Panc1 (cell line): Measurements from ENCODE around the gene RAB1B. TPM values are rescaled to one million over a fixed set of nuclear protein-coding genes. Genes with fewer than 3 reads are reported as not detected.

Experiments used
- ATAC-seq: fragments of 200-7000 bp; cut with Tn5 transposase; 2 replicates; pipeline ENCODE4 v1.9.1; 2020; ENCODE audit warnings: mild to moderate bottlenecking, moderate library complexity
- BruUV-seq: library from RNA; stranded (reverse); fragments of 400-500 nt; replicated peaks from 2 replicates; lab custom pipeline; 2021; lab: Mats Ljungman, UMichigan
- CTCF ChIA-PET: fragments of 300-600 bp; sonication (Branson Sonifier 250); formaldehyde crosslinking; loops from one replicate; lab custom pipeline; 2022; ENCODE audit warnings: antibody characterized with exemption; lab: Charles Lee
- POLR2A ChIA-PET: fragments of 300-600 bp; sonication (Branson Sonifier 250); formaldehyde crosslinking; loops from one replicate; lab custom pipeline; 2022; ENCODE audit warnings: antibody characterized with exemption; lab: Charles Lee
- DNase-seq: peaks from one replicate; pipeline ENCODE4 v3.0.0-alpha.2; 2010; ENCODE audit warnings: low read depth, low spot score
- H3K27ac ChIP-seq: 2 replicates; pipeline ENCODE4 v1.5.1; 2011; ENCODE audit warnings: mild to moderate bottlenecking, low read length, inconsistent platforms
- H3K27me3 ChIP-seq: fragments of 200-500 bp; sonication (Bioruptor generic); 2 replicates; pipeline ENCODE4 v1.6.0; 2014; ENCODE audit warnings: low read length, inconsistent platforms; ENCODE audit not compliant: control insufficient read depth, insufficient read depth
- H3K36me3 ChIP-seq: fragments of 200-500 bp; sonication (Bioruptor generic); 2 replicates; pipeline ENCODE4 v1.5.1; 2014; ENCODE audit warnings: inconsistent platforms, mild to moderate bottlenecking, low read length, moderate library complexity; ENCODE audit not compliant: control insufficient read depth, insufficient read depth
- H3K4me1 ChIP-seq: 2 replicates; pipeline ENCODE4 v1.5.1; 2011; ENCODE audit warnings: inconsistent platforms, mild to moderate bottlenecking, low read length, moderate library complexity; ENCODE audit not compliant: control insufficient read depth, insufficient read depth
- H3K4me3 ChIP-seq, 2 experiments: 2 replicates each; pipeline ENCODE4 v1.5.1; 2011 to 2012; ENCODE audit warnings: low read depth in 2 of 2, low read length in 2 of 2, mild to moderate bottlenecking in 2 of 2, inconsistent platforms in 1 of 2, moderate library complexity in 1 of 2
- H3K9me3 ChIP-seq: fragments of 200-500 bp; sonication (Bioruptor generic); 2 replicates; pipeline ENCODE4 v1.5.1; 2014; ENCODE audit warnings: low read depth, mild to moderate bottlenecking, inconsistent platforms, low read length, moderate library complexity; ENCODE audit not compliant: control insufficient read depth, insufficient read depth
- CTCF ChIP-seq: fragments of 450-650 bp; IDR thresholded peaks from 2 replicates; pipeline ENCODE4 v1.5.1; 2017; ENCODE audit warnings: mild to moderate bottlenecking
- POLR2AphosphoS5 ChIP-seq: IDR thresholded peaks from 2 replicates; pipeline ENCODE4 v1.6.1; 2012; ENCODE audit warnings: mild to moderate bottlenecking, low read depth, low read length, moderate library complexity
- REST ChIP-seq, 2 experiments: IDR thresholded peaks; 2 replicates each; pipeline ENCODE4 v1.6.1; 2011 to 2012; ENCODE audit warnings: low read depth in 2 of 2, control low read depth in 1 of 2, low read length in 1 of 2, mild to moderate bottlenecking in 1 of 2, moderate library complexity in 1 of 2; ENCODE audit not compliant: insufficient read depth in 1 of 2
- SIN3A ChIP-seq: IDR thresholded peaks from 2 replicates; pipeline ENCODE4 v1.6.1; 2012; ENCODE audit warnings: low read depth, mild to moderate bottlenecking, low read length, moderate library complexity, borderline replicate concordance; ENCODE audit not compliant: insufficient read depth
- TCF7L2 ChIP-seq: IDR thresholded peaks from 2 replicates; pipeline ENCODE4 v1.6.1; 2011; ENCODE audit warnings: mild to moderate bottlenecking, low read depth, low read length, inconsistent platforms
- in situ Hi-C: cut with HindIII; loops from 2 replicates; pipeline ENCODE4 v1.10.0; 2016; ENCODE audit warnings: low sequenced_read_pairs, low pct_unique_long_range_greater_than_20kb
- intact Hi-C: fragments of 100-400 bp; cut with micrococcal nuclease; formaldehyde crosslinking; loops from one replicate; pipeline ENCODE4 v1.10.0; 2022; ENCODE audit not compliant: unreplicated experiment
- total RNA-seq: library from RNA; stranded (reverse); gene quantifications from one replicate; pipeline ENCODE4 v1.2.1, GENCODE V29; 2021; ENCODE audit not compliant: unreplicated experiment

RAB1B gene
- total RNA-seq, 1 experiment from 2014 or later: 256 TPM

- H3K27me3 ChIP-seq: no peaks in the 10 kb centered on the region
- peaks cover 3% of the 10 kb centered on the region; the same call in 1 of the 2 replicates for H3K4me1 ChIP-seq
- BruUV-seq: no TSS peak
- DNase-seq: no peak
- no peaks in the 10 kb centered on the region for H3K9me3 ChIP-seq
- in situ Hi-C loops: no loop called here
- TF ChIP-seq POLR2AphosphoS5: no peak
- no peak for TF ChIP-seq REST (IDR thresholded peaks at IDR 0.05; ENCODE audit: insufficient read depth in 1 of 2, low read depth in 2 of 2, low read length in 1 of 2)
- no peak for TF ChIP-seq SIN3A
- no peak for TF ChIP-seq TCF7L2
- TF ChIP-seq CTCF: no peak
- ChIA-PET POLR2A (no interaction called here), CTCF (no interaction called here)
- no peaks in the 10 kb centered on the region for H3K36me3 ChIP-seq
- no peak overlapping the region for H3K27ac ChIP-seq
- H3K4me3 ChIP-seq: no peak overlapping the region
- ATAC-seq: no peak
- intact Hi-C loops: no loop called here
Measured at GRCh38 chr11:66294626-66295620, 26.5 kb downstream of the RAB1B start.

GRCh38 chr11:66297610-66298009, 29.2 kb downstream of the RAB1B start:
- Histone ChIP-seq H3K27me3 (no peaks in the 10 kb centered on the region), H3K4me3 (no peak overlapping the region), H3K9me3 (no peaks in the 10 kb centered on the region), H3K4me1 (no peaks in the 10 kb centered on the region), H3K27ac (no peak overlapping the region), H3K36me3 (no peaks in the 10 kb centered on the region)
- POLR2A ChIA-PET: interaction anchor here (1.2 kb wide), 1 partner anchor 9 kb away, joined by 9 read pairs; the partner anchor contains the start of gene YIF1A
- intact Hi-C loops: no loop called here
- in situ Hi-C loops: no loop called here
- no peak for DNase-seq
- TF ChIP-seq REST (IDR thresholded peaks at IDR 0.05; ENCODE audit: insufficient read depth in 1 of 2, low read depth in 2 of 2, low read length in 1 of 2) (no peak), POLR2AphosphoS5 (no peak)
- CTCF ChIA-PET: no interaction called here
- BruUV-seq: no TSS peak
- ATAC-seq: no peak
